Thyroid gland (tissue), 4 donors: ENCODE results near the gene ZNF598. TPM values are rescaled to one million over a fixed set of nuclear protein-coding genes. Genes with fewer than 3 reads are reported as not detected.

Experiments
- DNase-seq, 2 donors: peaks; one replicate each; pipeline ENCODE4 v3.0.0-alpha.2; 2019
- H3K27ac ChIP-seq, 3 donors: fragments of 200-600 bp; sonication (generic); 1 replicate in 2 of 3; 2 replicates in 1 of 3; pipeline ENCODE4 v1.5.1; 2016 to 2019; ENCODE audit warnings: mild to moderate bottlenecking in 1 of 3, moderate library complexity in 1 of 3
- H3K27me3 ChIP-seq: fragments of 200-600 bp; sonication (generic); one replicate; pipeline ENCODE4 v1.5.1; 2019
- H3K36me3 ChIP-seq, 2 donors: fragments of 200-600 bp; sonication (generic); one replicate each; pipeline ENCODE4 v1.5.1; 2016 to 2019
- H3K4me1 ChIP-seq, 2 donors: fragments of 200-600 bp; sonication (generic); one replicate each; pipeline ENCODE4 v1.5.1; 2017 to 2019
- H3K4me3 ChIP-seq, 3 donors: fragments of 200-600 bp; sonication (generic); replicated peaks in 1 of 3; 1 replicate in 2 of 3; 2 replicates in 1 of 3; pipeline ENCODE4 v1.5.1; 2016; ENCODE audit warnings: mild to moderate bottlenecking in 1 of 3
- H3K9me3 ChIP-seq: fragments of 200-600 bp; sonication (generic); one replicate; pipeline ENCODE4 v1.5.1; 2017
- CTCF ChIP-seq, 6 experiments: fragments of 200-600 bp in 3 of 6; fragments of 450-650 bp in 3 of 6; sonication (generic) in 3 of 6; IDR thresholded peaks; one replicate each; pipeline ENCODE4 v1.5.1; 2016 to 2019; ENCODE audit warnings: antibody characterized with exemption in 6 of 6, mild to moderate bottlenecking in 2 of 6, inconsistent platforms in 1 of 6, moderate library complexity in 1 of 6
- POLR2A ChIP-seq, 2 donors: fragments of 450-650 bp; IDR thresholded peaks; one replicate each; pipeline ENCODE4 v1.6.1; 2017; ENCODE audit warnings: antibody characterized with exemption in 2 of 2, mild to moderate bottlenecking in 2 of 2, moderate library complexity in 1 of 2
- WGBS, 2 donors: methylation state at CpG; one replicate each; pipeline ENCODE4 v1.1.5; 2017; 5-methylcytosine and 5-hydroxymethylcytosine counted together
- intact Hi-C: fragments of 100-400 bp; cut with DNase I; formaldehyde crosslinking; loops from one replicate; pipeline ENCODE4 v1.15.1; 2023
- total RNA-seq, 4 donors: library from RNA; depleted of rRNA; stranded (reverse); fragments of >200 nt; gene quantifications; one replicate each; pipeline ENCODE4 v1.2.3, GENCODE V29; 2016

ZNF598 gene
- total RNA-seq, 4 donors from 2014 or later, result 19.0 to 38.4 (median 27.4) TPM

- TF ChIP-seq CTCF (IDR thresholded peaks at IDR 0.05), result no peak
- no peak for TF ChIP-seq POLR2A (IDR thresholded peaks at IDR 0.05)
- WGBS, 2 donors, result 65 to 81% methylated on average over 12 to 39 of the region's 41 CpGs
- H3K4me1 ChIP-seq, result peaks cover 42 to 88% of the 10 kb centered on the region in 2 donors
- no peaks in the 10 kb centered on the region for H3K27me3 ChIP-seq
- no peak overlapping the region for H3K4me3 ChIP-seq
- no peak for DNase-seq
- H3K9me3 ChIP-seq, result no peaks in the 10 kb centered on the region
- peaks cover 0 to 8% of the 10 kb centered on the region in 2 donors for H3K36me3 ChIP-seq
- intact Hi-C loops, result no loop called here
- H3K27ac ChIP-seq, result peak overlapping the region; percentile 22 to 82 (median 51)
Measured at GRCh38 chr16:2038382-2039231, 29.0 kb upstream of the ZNF598 start.

- TF ChIP-seq POLR2A (IDR thresholded peaks at IDR 0.05) (no peak), CTCF (IDR thresholded peaks at IDR 0.05) (no peak)
- Histone ChIP-seq H3K27me3 (no peaks in the 10 kb centered on the region), H3K4me3 (no peak overlapping the region), H3K9me3 (no peaks in the 10 kb centered on the region), H3K4me1 (peaks cover 38 to 80% of the 10 kb centered on the region in 2 donors), H3K27ac (peak overlapping the region in 2 of 3 donors; percentile 49 to 82), H3K36me3 (peaks cover 0 to 8% of the 10 kb centered on the region in 2 donors)
- 86 to 87% methylated on average over 15 to 27 of the region's 29 CpGs for WGBS, 2 donors
- intact Hi-C loops, result no loop called here
- no peak for DNase-seq
Measured at GRCh38 chr16:2037647-2038381, 28.2 kb upstream of the ZNF598 start.

- peaks cover 0 to 8% of the 10 kb centered on the region in 2 donors for H3K36me3 ChIP-seq
- intact Hi-C loops, result no loop called here
Measured at GRCh38 chr16:2037115-2037514, 27.5 kb upstream of the ZNF598 start.

GRCh38 chr16:2036200-2036966 lies 26.8 kb upstream of the ZNF598 start:
- Histone ChIP-seq H3K36me3 (peaks cover 0 to 8% of the 10 kb centered on the region in 2 donors), H3K4me3 (peak overlapping the region in 1 of 3 donors; percentile 8)
- WGBS, 2 donors, result 83 to 94% methylated on average over 26 to 32 of the region's 47 CpGs

More at GRCh38 chr16:2037115-2037514, 27.5 kb upstream of the ZNF598 start:
- 85 to 96% methylated on average over 4 to 8 of the region's 15 CpGs for WGBS, 2 donors
- Histone ChIP-seq H3K27me3 (no peaks in the 10 kb centered on the region), H3K9me3 (no peaks in the 10 kb centered on the region), H3K4me3 (no peak overlapping the region), H3K4me1 (peaks cover 33 to 78% of the 10 kb centered on the region in 2 donors), H3K27ac (peak overlapping the region in 1 of 3 donors; percentile 78)
- DNase-seq, result no peak
- no peak for TF ChIP-seq POLR2A (IDR thresholded peaks at IDR 0.05)
- no peak for TF ChIP-seq CTCF (IDR thresholded peaks at IDR 0.05)

More at GRCh38 chr16:2036200-2036966, 26.8 kb upstream of the ZNF598 start:
- Histone ChIP-seq H3K4me1 (peaks cover 26 to 72% of the 10 kb centered on the region in 2 donors), H3K27me3 (no peaks in the 10 kb centered on the region), H3K9me3 (no peaks in the 10 kb centered on the region), H3K27ac (peak overlapping the region; percentile 78 to 81 (median 78))
- intact Hi-C loops, result no loop called here
- DNase-seq, result no peak
- TF ChIP-seq CTCF (IDR thresholded peaks at IDR 0.05) (no peak), POLR2A (IDR thresholded peaks at IDR 0.05) (no peak)
